ENCODE measurements around the gene ZNF804B. TPM values are rescaled to one million over a fixed set of nuclear protein-coding genes. Genes with fewer than 3 reads are reported as not detected.

The ZNF804B gene
- total and polyA plus RNA-seq, 9 of the 15 experiments (the other 6 are each of a cell fraction or from before 2014, with no cell fraction given): 0.04 to 0.22 (median 0.09) TPM; not detected in 6

- FAIRE-seq (no peak), DNase-seq (ENCODE audit: extremely low read depth in 1 of 4, low spot score in 3 of 4) (no peak), ATAC-seq (no peak)
- Histone ChIP-seq H3K9ac (ENCODE audit: insufficient read depth in 1 of 2, low read depth in 2 of 2, low read length in 2 of 2) (no peak overlapping the region), H3K4me1 (replicated peaks in 1 of 2; ENCODE audit: control insufficient read depth in 2 of 2, insufficient read depth in 2 of 2, low read length in 2 of 2) (no peaks in the 10 kb centered on the region), H3K9me1 (ENCODE audit: control insufficient read depth, insufficient read depth, low read length) (no peaks in the 10 kb centered on the region), H3K27ac (ENCODE audit: extremely low read depth, low read depth, low read length) (no peak overlapping the region), H3K4me2 (ENCODE audit: insufficient read depth, low read length) (no peak overlapping the region), H2AFZ (ENCODE audit: low read depth, low read length) (no peak overlapping the region), H3K79me2 (ENCODE audit: control insufficient read depth, insufficient read depth, low read length) (no peaks in the 10 kb centered on the region), H3K4me3 (no peak overlapping the region), H3K9me3 (replicated peaks; ENCODE audit: control insufficient read depth, insufficient read depth, low read depth, low read length) (no peaks in the 10 kb centered on the region; the same call in 1 of the 2 replicates), H3K36me3 (ENCODE audit: control insufficient read depth, insufficient read depth, low read length) (no peaks in the 10 kb centered on the region), H4K20me1 (replicated peaks; ENCODE audit: control insufficient read depth, insufficient read depth, low read length) (no peaks in the 10 kb centered on the region), H3K27me3 (ENCODE audit: control insufficient read depth in 2 of 2, insufficient read depth in 2 of 2, low read length in 2 of 2) (no peaks in the 10 kb centered on the region)
- ChIA-PET POLR2A (no interaction called here), CTCF (ENCODE audit: low intra/inter-chr PET ratio) (no interaction called here)
- in situ Hi-C loops (cut with MboI) (no loop called here), intact Hi-C loops (cut with micrococcal nuclease) (no loop called here)
- TF ChIP-seq RUNX1 (IDR thresholded peaks at IDR 0.05; ENCODE audit: low read depth) (no peak), GABPA (tag; conservative IDR thresholded peaks at IDR 0.05; ENCODE audit: low read depth) (no peak), ZC3H4 (CRISPR knock-in tag; IDR thresholded peaks at IDR 0.05; ENCODE audit: borderline replicate concordance) (no peak), DLX4 (CRISPR knock-in tag; IDR thresholded peaks at IDR 0.05) (no peak), ARHGAP35 (IDR thresholded peaks at IDR 0.05; ENCODE audit: partially characterized antibody) (no peak), ZKSCAN8 (CRISPR knock-in tag; IDR thresholded peaks at IDR 0.05) (no peak), ZNF347 (CRISPR knock-in tag; IDR thresholded peaks at IDR 0.05; ENCODE audit: low read depth) (no peak), ZNF696 (CRISPR knock-in tag; conservative IDR thresholded peaks at IDR 0.05) (no peak), SIRT6 (IDR thresholded peaks at IDR 0.05; ENCODE audit: low read depth, low read length) (no peak), POLR3G (IDR thresholded peaks at IDR 0.05; ENCODE audit: extremely low read depth, insufficient read length, insufficient replicate concordance) (no peak), HMG20A (CRISPR knock-in tag; conservative IDR thresholded peaks at IDR 0.05) (no peak), ZNF512 (tag; IDR thresholded peaks at IDR 0.05) (no peak), ZNF717 (CRISPR knock-in tag; IDR thresholded peaks at IDR 0.05) (no peak), CBFA2T2 (conservative IDR thresholded peaks at IDR 0.05) (no peak), RFX1 (IDR thresholded peaks at IDR 0.05) (no peak), ILK (tag; IDR thresholded peaks at IDR 0.05; ENCODE audit: borderline replicate concordance, low read depth) (no peak)
- BruUV-seq (replicated peaks): no TSS peak
Measured at GRCh38 chr7:89145801-89146200, 386.3 kb downstream of the ZNF804B start.

Measured in K562 (cell line).